Cardiac septum (tissue), 1 donor: ENCODE results near the gene EPM2AIP1. TPM values are rescaled to one million over a fixed set of nuclear protein-coding genes. Genes with fewer than 3 reads are reported as not detected.
"Not testable (repeated sequence)": the region's sequence is repeated elsewhere in the genome, so short reads cannot be mapped to it uniquely, and the experiment has no call there.

Source experiments
- DNase-seq: peaks from one replicate; pipeline ENCODE4 v3.0.0-alpha.2; 2020; ENCODE audit warnings: low spot score
- intact Hi-C: fragments of 100-400 bp; cut with DNase I; formaldehyde crosslinking; loops from one replicate; pipeline ENCODE4 v1.14.0; 2022
- long read RNA-seq: library from polyadenylated mRNA; unstranded; transcript quantifications from one replicate; pipeline ENCODE4 v2.0.0, GENCODE V29; 2021
- total RNA-seq: library from RNA; stranded (reverse); fragmentation: NEBNext Ultra II Directional; extraction: Animal tissue kit (Norgen Biotek cat#: 25700); gene quantifications from one replicate; pipeline ENCODE4 v1.2.1, GENCODE V29; 2021
- donor health status: DM: no; HTN: no; CAD: no.

EPM2AIP1 gene
- 22.1 TPM for total RNA-seq
- long read RNA-seq, full-length matches to known transcripts: 58 of 58 reads
- long read RNA-seq, partial matches to known transcripts: 0 of 58 reads
- long read RNA-seq, other reads (novel, unspliced or antisense): 0 of 58 reads

DNA sequence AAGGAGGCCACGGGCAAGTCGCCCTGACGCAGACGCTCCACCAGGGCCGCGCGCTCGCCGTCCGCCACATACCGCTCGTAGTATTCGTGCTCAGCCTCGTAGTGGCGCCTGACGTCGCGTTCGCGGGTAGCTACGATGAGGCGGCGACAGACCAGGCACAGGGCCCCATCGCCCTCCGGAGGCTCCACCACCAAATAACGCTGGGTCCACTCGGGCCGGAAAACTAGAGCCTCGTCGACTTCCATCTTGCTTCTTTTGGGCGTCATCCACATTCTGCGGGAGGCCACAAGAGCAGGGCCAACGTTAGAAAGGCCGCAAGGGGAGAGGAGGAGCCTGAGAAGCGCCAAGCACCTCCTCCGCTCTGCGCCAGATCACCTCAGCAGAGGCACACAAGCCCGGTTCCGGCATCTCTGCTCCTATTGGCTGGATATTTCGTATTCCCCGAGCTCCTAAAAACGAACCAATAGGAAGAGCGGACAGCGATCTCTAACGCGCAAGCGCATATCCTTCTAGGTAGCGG lies at the start of gene EPM2AIP1:
Gene EPM2AIP1 (minus strand): TSS at position 326 of the 520 bp plus-strand sequence. CDS start 54 bp downstream, at position 272.
- intact Hi-C loops: no loop called here

DNA sequence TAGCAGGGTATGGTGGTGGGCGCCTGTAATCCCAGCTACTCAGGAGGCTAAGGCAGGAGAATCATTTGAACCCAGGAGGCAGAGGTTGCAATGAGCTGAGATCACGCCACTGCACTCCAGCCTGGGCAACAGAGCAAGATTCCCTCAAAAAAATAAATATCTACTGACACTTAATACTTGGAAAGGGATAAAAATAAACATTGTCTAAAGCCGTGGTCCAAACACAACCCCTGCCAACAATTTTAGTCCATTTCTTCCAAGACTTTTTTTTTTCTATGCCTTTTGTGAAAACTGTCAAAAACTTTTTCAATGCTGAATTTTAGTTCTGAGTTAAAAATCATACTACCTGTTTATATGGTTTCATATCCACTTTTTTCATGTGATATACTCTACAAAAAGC lies 49.8 kb upstream of the EPM2AIP1 start:
- intact Hi-C loops, DNase-seq: not testable (repeated sequence)

More for the DNA sequence above, at the start of gene EPM2AIP1:
- no peak for DNase-seq

DNA sequence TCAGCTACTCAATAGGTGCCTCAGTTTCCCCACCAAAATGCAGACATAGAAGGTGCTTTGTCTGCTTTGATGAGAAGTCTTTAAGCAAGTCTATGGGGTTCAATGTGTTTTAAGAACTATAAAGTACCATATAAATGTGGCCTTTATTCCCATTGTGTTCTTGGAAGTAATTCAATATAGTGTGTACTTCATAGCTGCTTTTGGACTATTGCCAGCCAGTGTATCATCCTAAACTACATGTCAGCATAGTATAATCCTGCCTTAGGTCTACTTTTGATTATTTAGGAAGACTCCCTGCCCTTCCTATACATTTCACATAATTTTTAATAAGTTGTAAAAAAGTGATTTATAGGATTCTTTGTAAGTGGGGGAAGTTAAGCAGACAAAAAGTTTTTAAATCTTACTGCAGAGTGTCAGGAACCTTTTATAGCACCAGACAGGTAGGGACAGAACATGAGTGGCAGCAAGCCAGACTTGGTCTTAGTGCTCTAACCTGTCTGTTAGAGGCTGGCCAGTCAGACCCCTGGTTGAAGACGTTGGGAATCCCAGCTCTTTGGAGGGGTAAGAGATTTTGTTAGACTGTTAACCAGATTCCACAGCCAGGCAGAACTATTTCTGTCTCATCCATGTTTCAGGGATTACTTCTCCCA lies 48.7 kb upstream of the EPM2AIP1 start:
- no peak for DNase-seq
- intact Hi-C loops: no loop called here

DNA sequence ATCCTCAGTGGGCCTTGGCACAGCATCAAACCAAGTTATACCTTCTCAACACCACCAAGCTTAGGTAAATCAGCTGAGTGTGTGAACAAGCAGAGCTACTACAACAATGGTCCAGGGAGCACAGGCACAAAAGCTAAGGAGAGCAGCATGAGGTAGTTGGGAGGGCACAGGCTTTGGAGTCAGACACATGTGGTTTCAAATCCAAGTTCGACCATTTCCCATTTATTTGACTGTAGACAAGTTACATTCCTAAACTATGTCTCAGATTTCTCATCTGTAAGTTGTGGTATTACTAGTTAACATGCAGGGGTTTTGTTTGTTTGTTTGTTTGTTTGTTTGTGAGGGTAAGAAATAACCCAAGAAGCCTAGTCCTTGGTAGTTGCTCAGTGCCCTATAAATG lies 47.3 kb upstream of the EPM2AIP1 start:
- DNase-seq: no peak
- intact Hi-C loops: no loop called here

DNA sequence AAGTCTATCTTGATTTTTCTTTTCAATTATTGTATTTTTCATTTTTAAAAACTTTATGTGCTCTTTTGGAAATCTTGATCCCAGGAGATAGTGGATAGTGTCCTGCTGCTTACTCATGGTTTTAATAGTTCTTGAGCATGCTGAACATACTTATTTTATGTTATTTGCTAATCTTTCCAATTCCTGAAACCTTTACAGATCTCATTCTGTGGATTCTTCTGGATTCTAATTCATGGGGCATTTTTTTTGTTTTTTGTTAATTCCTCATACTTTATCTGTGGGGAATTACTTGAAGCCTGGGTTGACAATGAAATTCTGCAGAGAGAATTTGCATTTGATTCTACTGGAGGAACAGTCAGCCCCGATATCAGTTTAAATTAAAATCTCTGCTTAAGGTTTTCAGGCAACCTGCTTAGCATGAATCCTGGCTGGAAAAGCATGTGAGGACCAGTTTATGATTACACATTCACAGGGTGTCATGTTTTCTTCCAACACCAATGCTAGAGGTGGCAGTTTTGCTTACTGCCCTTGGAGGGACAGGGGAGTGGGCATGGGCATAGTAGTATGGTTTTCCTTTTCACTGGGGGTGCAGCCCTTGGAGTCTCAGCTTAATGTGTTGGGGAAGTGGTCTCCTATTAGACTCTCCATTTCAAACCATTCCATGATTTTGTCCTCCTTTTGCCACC lies 46.4 kb upstream of the EPM2AIP1 start:
- intact Hi-C loops: no loop called here
- DNase-seq: no peak

DNA sequence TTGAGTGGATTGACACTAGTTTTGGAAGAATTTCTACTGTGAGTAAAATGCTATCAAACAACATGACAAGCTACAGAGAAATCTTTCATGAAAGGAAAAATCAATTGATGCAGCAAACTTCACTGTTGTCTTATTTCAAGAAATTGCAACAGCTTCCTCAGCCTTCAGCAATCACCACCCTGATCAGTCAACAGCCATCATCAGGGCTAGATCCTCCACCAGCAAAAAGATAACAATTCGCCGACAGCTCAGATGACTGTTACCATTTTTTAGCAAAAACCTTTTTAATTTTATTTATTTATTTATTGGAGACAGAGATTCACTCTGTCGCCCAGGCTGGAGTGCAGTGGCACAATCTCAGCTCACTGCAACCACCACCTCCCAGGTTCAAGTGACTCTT lies 44.4 kb upstream of the EPM2AIP1 start:
- intact Hi-C loops: no loop called here
- no peak for DNase-seq

DNA sequence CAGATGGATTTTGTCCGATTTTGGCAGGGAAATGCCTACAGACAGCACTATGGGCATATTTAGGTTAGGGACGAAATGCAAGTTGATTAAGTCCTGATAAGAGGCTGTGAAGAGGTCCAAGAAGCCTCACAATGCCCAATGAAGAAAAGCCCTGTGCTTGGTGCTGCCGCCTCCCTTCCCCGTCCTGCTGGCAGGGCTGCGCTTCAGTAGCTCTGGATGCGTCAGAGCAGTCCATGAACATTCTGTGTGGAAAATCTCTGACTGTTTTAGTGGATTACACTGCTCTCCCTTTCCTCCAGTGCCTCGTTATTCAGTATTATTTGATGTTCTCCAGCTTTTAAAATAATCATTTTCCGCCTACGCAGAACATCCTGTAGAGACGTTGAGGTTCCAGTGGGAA lies 40.0 kb upstream of the EPM2AIP1 start:
- intact Hi-C loops: no loop called here
- no peak for DNase-seq

DNA sequence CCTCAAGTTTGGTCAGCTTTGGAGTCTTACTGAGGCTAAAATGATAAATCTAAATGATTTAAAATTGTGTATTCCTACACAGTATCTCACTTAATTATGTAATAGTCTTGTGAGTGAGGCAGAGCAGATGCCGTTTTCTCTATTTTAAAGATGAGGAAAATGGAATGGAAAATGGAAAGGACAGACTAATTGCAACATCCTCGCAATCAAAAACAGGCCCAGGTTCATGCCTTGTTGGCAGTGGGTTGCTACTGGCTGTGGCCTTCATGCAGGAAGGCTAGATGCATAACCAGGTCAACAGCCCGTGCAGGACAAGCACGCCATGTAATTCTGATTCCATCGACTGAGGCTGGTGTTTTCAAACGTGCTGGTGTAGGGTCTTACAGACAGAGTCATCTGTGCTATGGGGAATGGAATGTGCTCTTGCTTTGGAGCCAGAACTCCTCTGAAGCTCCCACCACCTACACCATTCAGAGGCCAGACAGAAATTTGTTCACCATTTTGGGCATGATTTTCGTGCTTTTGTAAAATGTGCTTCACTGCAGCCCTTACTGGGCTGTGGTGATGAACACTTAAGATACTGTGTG lies 38.3 kb upstream of the EPM2AIP1 start:
- intact Hi-C loops: loop anchor here (2.0 kb wide), 1 partner anchor 24 kb away; no protein-coding TSS in a partner anchor
- DNase-seq: no peak

DNA sequence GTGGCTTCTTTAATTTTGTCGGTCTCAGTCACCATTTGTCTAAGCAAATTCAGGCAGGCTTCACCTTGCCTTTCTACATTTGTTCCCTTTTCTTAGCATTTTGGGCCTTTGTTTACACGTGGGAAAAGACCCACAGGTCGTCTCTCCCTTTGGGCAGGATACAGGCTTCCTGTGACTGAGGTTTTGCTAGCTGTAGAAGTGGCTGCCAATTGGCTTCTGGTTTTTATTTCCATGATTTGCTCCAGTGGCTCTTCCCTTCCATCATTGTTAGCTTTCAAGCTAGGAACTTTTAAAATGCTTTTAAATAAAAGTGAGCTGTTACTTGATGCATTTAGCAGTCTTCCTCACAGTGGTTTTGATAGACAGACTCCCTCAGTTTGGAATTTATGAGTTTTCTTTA lies 37.7 kb upstream of the EPM2AIP1 start:
- no peak for DNase-seq
- intact Hi-C loops: loop anchor here (2.0 kb wide), 1 partner anchor 24 kb away; no protein-coding TSS in a partner anchor

DNA sequence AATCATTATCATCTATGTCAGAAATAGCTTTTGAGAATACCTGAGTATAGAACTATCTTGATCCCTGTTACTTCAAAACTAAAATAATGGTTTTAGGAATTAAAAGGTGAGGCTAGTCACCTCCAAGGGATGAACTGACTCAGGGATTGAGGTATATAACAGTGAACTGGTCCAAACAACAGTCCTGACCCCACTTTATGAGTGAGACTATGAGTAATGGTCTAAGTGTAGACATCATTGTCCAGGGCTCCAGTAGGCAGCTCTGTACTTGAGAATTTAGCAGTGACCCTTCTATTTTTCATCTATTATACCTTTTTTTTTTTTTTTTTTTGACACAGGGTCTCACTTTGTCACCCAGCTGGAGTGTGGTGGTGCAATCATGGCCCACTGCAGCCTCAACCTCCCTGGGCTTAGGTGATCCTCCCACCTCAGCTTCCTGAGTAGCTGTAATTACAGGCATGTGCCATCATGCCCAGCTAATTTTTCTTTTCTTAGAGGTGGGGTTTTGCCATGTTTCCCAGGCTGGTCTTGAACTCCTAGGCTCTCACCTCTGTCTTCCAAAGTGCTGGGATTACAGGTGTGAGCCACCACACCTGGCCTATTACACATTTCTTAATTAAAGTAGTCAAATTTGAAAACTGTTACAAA lies 36.7 kb upstream of the EPM2AIP1 start:
- intact Hi-C loops: loop anchor here (2.0 to 5.0 kb wide), 2 partner anchors 25 to 183 kb away; no protein-coding TSS in a partner anchor
- DNase-seq: no peak

DNA sequence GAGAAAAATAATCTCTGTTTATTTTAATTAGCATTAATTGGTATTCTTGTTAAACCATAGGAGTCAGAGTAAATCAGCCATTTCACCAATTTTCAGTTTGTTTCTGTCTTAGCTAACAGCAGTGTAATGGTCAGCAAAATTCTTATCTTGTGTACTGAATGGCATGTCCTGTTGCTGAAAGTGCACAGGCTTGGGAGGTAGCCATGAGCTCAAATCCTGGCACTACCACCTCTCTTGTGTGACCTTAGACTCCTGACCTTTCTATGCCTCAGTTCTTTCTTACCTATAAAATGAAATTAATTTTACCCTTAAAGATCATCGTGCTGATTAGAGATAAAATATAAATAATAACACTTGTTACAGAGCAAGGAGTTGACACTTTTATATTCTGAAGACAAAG lies 36.2 kb upstream of the EPM2AIP1 start:
- DNase-seq: no peak
- intact Hi-C loops: loop anchor here (5.0 kb wide), 1 partner anchor 183 kb away; no protein-coding TSS in a partner anchor

DNA sequence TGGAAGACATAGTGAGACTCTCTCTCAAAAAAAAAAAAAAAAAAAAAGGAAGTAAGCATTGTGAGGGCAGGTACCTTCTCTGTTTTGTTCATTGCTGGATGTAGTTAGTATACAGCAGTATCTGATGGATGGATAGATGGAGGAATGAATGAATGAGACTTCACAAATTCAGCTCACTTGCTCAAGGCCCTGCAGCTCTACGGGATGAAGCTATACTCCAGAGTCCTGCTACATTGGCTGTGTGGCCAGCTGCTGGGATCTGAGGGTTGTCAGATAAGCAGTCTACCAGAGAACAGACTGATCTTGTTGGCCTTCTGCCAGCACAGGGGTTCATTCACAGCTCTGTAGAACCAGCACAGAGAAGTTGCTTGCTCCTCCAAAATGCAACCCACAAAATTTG lies 35.4 kb upstream of the EPM2AIP1 start:
- intact Hi-C loops: loop anchor here (1.0 to 5.0 kb wide), 2 partner anchors 11 to 184 kb away; no protein-coding TSS in a partner anchor
- no peak for DNase-seq

DNA sequence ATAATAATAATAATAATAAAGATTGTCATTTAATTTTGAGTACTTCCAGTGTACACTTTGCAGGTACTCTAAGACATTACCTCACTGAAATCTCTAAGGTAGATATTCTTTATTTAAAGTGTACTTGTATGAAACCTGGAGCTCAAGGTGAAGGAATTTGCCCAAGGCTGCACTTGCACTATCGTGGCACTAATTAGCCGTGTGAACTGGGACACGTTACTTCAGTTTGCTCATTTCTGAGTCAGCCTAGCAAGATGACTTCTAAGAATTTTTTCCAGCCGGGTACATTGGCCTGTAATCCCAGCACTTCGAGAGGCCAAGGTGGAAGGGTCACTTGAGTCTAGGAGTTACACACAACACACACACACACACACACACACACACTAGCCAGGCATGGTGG lies 33.9 kb upstream of the EPM2AIP1 start:
- DNase-seq: no peak
- intact Hi-C loops: loop anchor here (5.0 kb wide), 1 partner anchor 185 kb away; no protein-coding TSS in a partner anchor

DNA sequence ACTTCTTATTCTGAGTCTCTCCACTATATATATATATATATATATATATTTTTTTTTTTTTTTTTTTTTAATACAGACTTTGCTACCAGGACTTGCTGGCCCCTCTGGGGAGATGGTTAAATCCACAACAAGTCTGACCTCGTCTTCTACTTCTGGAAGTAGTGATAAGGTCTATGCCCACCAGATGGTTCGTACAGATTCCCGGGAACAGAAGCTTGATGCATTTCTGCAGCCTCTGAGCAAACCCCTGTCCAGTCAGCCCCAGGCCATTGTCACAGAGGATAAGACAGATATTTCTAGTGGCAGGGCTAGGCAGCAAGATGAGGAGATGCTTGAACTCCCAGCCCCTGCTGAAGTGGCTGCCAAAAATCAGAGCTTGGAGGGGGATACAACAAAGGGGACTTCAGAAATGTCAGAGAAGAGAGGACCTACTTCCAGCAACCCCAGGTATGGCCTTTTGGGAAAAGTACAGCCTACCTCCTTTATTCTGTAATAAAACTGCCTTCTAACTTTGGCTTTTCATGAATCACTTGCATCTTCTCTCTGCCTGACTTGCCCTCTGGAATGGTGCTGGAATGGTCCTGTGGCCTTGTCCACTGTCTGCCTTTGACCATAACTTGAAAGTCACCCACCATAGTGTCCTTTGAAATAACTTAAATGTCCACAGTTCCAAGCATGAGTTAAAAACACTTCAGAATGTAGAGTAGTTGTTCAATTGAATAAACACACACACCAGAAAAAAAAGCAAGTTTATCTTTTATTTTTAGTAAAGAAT lies 32.8 kb upstream of the EPM2AIP1 start:
- intact Hi-C loops: loop anchor here (5.0 kb wide), 1 partner anchor 187 kb away; no protein-coding TSS in a partner anchor
- DNase-seq: no peak

DNA sequence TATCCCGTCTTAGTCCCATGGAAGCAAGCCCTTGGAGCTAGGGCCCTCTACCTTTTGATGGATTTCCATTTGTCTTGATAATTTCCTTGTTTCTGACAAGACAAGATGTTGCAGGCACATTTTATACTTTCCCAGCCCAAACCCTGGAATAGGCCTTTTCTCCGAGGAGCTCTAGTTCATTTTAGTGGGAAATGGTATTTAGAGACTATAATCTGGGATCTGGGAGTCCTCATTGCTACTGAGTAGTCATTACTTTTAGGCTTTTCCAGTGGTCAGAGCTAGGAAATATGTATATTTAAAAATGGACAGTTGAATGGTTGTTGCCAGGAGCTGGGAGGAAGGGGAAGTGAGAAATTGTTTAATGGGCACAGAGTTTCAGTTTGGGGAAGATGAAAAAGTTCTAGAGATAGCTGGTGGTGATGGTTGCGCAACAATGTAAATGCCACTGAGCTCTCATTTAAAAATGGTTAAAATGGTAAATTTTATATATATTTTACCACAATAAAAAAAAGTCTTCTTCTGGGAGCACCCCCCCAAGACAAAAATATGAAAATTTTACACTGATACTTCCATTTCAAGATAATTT lies 32.0 kb upstream of the EPM2AIP1 start:
- intact Hi-C loops: loop anchor here (5.0 kb wide), 1 partner anchor 187 kb away; no protein-coding TSS in a partner anchor
- DNase-seq: no peak

DNA sequence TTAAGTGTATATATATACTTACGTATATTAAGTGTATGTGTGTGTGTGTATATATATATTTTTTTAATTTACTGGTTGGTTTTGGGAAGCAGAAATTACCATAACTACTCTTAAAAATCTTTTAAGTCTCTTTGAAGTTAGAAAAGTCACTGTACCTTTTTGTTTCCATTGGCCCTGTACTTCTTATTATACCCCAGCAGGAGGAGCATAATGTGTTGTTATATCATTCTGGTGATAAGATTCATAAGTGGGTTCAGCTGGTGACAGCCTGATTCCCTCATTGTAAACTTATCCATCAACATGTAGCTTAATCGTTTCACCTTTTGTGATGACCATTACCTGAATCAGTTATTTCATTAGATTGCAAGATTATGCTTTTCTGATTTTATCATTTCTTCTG lies 31.2 kb upstream of the EPM2AIP1 start:
- intact Hi-C loops: no loop called here
- no peak for DNase-seq

DNA sequence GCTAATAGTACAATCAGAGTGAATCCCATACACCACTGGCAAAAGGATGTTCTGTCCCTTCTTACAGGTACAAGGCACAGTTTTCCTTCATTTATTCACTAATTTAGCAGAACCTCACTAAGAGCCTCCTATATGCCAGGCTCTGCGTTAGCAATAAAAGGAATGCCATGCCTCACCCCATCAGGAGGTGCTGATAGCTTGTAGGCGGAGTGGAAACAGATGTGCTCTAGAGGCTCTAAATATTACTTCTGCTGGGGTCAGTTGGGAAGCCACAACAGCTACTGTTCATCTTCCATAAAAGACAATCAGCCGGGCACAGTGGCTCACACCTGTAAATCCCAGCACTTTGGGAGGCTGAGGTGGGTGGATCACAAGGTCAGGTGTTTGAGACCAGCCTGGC lies 24.8 kb upstream of the EPM2AIP1 start:
- no peak for DNase-seq
- intact Hi-C loops: loop anchor here (1.0 to 5.0 kb wide), 2 partner anchors 11 to 35 kb away; no protein-coding TSS in a partner anchor

DNA sequence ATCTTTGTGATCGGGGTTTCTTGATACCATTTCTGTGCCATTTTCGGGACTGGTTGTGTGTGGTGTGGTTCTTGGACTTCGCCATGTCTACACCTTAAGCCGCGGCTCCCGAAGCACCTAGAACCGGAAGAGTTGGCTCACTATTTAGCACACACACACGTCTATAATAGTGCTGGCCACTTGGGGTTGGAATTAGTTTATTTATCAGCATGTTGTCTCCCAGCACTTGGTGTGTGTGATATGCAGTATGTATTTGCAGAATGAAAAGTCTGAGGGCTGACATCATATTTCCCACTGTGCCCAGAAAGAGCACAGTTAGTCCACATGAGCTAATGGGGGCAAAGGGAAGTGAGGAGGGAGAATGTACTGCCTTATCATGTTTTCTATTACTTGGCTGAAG lies 24.0 kb upstream of the EPM2AIP1 start:
- no peak for DNase-seq
- intact Hi-C loops: loop anchor here (1.0 to 5.0 kb wide), 2 partner anchors 11 to 35 kb away; no protein-coding TSS in a partner anchor
